Breast epithelium (tissue), 3 donors: ENCODE data around the gene MYL10.

ENCODE experiments used
- CTCF ChIP-seq, 3 donors: fragments of 450-650 bp; IDR thresholded peaks; one replicate each; pipeline ENCODE4 v1.5.1; 2016 to 2017; ENCODE audit warnings: antibody characterized with exemption in 3 of 3, mild to moderate bottlenecking in 3 of 3, moderate library complexity in 3 of 3
- POLR2A ChIP-seq: fragments of 450-650 bp; IDR thresholded peaks from one replicate; pipeline ENCODE4 v1.6.1; 2016; ENCODE audit warnings: antibody characterized with exemption, mild to moderate bottlenecking, moderate library complexity

GRCh38 chr7:101617451-101618206 is 11.5 kb downstream of the MYL10 start:
- TF ChIP-seq CTCF (IDR thresholded peaks at IDR 0.05) (no peak), POLR2A (no peak)
